ENCODE results near the gene VAV3.

GRCh38 chr1:107993920-107994319, 28.9 kb upstream of the VAV3 start:
- TF ChIP-seq, protein P1, sequence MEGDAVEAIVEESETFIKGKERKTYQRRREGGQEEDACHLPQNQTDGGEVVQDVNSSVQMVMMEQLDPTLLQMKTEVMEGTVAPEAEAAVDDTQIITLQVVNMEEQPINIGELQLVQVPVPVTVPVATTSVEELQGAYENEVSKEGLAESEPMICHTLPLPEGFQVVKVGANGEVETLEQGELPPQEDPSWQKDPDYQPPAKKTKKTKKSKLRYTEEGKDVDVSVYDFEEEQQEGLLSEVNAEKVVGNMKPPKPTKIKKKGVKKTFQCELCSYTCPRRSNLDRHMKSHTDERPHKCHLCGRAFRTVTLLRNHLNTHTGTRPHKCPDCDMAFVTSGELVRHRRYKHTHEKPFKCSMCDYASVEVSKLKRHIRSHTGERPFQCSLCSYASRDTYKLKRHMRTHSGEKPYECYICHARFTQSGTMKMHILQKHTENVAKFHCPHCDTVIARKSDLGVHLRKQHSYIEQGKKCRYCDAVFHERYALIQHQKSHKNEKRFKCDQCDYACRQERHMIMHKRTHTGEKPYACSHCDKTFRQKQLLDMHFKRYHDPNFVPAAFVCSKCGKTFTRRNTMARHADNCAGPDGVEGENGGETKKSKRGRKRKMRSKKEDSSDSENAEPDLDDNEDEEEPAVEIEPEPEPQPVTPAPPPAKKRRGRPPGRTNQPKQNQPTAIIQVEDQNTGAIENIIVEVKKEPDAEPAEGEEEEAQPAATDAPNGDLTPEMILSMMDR (IDR thresholded peaks at IDR 0.05; ENCODE audit: low read depth, low read length, poor library complexity, severe bottlenecking): no peak
- TF ChIP-seq EZH2phosphoT487 (IDR thresholded peaks at IDR 0.05; ENCODE audit: borderline replicate concordance, low read length): no peak
